ENCODE results near the gene AASDH.

The AASDH gene

DNA sequence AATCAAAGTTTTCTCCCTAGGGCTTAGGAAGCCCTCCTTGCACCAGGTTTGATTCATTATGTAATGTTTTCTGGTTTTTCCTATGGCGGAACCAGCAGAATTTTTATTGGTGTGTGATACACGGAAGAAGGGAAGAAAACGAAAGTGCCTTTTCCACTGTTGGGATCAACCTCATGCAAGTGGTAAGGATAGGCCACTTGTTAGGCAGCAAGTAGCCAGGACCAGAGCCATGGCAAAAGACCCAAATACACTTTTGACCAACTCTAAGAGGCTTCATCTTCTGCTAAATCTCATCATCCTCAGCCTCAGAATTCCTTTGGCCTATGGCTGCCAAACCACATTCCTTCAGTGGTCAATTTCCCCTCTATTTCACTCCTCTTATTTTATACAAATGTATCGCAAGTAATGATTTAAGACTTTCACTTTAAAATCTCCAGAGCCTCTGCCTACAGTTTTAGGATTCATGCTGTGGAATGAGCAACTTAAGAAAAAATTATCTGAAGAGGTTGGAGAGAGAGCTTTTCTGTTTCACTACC is 26.9 kb upstream of the AASDH start:
- in situ Hi-C loops (cut with HindIII; ENCODE audit: low sequenced_read_pairs), result no loop called here
- no peak for DNase-seq (ENCODE audit: low read depth)
- no peak overlapping the region for H3K4me3 ChIP-seq (ENCODE audit: low read depth, low read length)
- TF ChIP-seq, protein P1, sequence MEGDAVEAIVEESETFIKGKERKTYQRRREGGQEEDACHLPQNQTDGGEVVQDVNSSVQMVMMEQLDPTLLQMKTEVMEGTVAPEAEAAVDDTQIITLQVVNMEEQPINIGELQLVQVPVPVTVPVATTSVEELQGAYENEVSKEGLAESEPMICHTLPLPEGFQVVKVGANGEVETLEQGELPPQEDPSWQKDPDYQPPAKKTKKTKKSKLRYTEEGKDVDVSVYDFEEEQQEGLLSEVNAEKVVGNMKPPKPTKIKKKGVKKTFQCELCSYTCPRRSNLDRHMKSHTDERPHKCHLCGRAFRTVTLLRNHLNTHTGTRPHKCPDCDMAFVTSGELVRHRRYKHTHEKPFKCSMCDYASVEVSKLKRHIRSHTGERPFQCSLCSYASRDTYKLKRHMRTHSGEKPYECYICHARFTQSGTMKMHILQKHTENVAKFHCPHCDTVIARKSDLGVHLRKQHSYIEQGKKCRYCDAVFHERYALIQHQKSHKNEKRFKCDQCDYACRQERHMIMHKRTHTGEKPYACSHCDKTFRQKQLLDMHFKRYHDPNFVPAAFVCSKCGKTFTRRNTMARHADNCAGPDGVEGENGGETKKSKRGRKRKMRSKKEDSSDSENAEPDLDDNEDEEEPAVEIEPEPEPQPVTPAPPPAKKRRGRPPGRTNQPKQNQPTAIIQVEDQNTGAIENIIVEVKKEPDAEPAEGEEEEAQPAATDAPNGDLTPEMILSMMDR (IDR thresholded peaks at IDR 0.05; ENCODE audit: low read depth, low read length, missing control alignments), result no peak

DNA sequence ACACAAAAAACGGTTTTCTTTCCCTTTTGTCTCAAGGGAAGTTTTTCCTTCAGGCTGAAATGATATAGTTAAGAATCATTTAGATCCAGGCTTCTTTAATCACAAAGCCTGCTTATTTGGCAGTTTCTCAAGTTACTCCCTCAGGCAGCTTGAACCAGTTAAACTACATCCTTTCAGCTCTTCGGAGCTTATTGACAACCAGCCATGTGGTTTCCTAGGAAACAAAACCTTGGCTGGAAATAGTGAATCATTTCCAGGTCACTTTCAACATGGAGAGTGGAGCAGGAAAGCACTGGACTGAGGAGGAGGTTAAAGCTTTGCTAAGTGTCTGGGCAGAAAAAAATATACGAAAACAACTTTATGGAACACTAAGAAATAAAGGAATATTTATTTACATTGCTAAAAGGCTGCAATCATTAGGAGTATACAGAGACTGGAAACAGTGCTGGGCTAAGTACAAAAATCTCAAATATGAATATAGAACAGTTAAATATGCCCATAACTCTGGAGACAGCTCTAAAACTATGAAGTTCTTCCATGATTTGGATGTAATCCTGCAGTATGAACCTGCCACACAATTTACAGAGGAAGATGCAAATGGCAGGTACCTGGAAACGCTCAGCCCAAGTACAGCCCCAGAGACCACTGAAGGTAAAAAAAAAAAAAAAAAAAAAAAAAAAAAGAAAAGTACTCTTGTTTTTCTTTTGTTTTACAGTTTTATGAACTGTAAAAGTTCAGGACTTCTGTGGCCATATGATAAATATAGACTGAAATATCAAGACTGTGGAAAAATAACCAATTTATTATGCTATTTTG is 23.2 kb upstream of the AASDH start:
- peak overlapping the region; percentile 29 for H3K4me3 ChIP-seq (ENCODE audit: low read depth, low read length)
- DNase-seq (ENCODE audit: low read depth), result peak; percentile 97
- TF ChIP-seq, protein P1 (IDR thresholded peaks at IDR 0.05; ENCODE audit: low read depth, low read length, missing control alignments), result no peak
- in situ Hi-C loops (cut with HindIII; ENCODE audit: low sequenced_read_pairs), result no loop called here

DNA sequence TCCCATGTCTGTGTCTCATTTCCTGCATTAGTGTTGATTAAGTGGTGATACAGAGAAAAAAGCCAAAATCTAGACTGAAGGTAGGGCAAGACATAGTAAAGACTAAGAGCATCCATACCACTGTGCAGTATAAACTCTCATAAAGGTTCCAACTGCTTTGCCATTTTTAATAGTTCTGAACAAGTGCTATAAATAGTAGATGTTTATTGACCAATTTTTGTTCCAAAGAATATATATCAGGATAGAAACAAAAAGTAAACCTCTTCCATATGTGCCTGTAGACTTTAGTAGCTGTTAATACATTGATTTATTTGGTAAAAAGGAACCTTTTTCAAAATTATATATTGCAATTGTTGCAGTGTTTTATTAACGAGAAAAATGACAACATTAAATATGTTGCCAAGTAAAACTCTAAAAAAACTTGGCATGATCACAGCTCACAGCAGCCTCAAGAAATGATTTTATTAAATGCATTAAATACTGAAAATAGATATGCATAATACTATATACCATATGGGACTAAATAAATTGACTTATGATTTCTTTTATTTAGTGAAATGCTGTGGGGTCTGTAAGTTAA is 22.3 kb upstream of the AASDH start:
- no peak for DNase-seq (ENCODE audit: low read depth)
- TF ChIP-seq, protein P1 (IDR thresholded peaks at IDR 0.05; ENCODE audit: low read depth, low read length, missing control alignments), result no peak
- in situ Hi-C loops (cut with HindIII; ENCODE audit: low sequenced_read_pairs), result no loop called here

DNA sequence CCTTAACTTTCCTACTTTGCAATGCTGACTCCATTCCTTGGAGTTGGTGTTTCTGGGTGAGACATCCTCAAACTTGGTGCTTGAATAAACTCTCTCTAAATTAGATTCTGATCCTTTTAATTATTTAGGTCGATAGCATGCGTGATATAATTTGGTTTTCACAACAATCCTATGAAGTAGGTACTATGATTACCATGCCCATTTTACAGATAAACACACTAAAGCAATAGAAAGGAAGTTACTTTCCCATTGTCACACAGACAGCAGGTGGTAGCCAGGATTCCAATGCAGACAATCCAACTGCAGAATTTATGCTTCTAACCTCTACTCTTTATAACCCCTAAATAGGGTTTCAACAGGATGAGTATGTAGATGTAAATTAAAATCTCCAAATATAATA is 21.7 kb upstream of the AASDH start:
- TF ChIP-seq, protein P1 (IDR thresholded peaks at IDR 0.05; ENCODE audit: low read depth, low read length, missing control alignments), result no peak
- DNase-seq (ENCODE audit: low read depth), result no peak
- H3K4me3 ChIP-seq (ENCODE audit: low read depth, low read length), result no peak overlapping the region
- in situ Hi-C loops (cut with HindIII; ENCODE audit: low sequenced_read_pairs), result no loop called here

More for the DNA sequence above, 22.3 kb upstream of the AASDH start:
- no peak overlapping the region for H3K4me3 ChIP-seq (ENCODE audit: low read depth, low read length)

DNA sequence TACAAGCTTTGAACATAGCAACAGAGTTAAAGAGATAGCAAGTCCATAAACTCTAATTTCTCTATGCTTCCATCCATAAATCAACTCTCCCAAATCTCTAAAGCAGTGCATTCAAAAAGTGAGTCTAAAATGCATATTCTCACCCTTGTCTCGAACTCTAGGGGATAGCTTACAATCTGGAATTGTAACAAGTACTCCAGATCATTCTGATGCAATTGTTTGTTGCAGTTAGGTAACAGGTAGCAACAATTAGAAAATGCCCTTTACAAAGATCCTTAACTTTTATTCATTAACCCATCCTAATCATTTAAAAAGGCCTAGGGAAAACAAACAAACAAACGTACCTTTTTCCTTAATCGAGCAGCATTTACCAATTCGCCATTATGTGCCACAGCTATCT is 18.9 kb upstream of the AASDH start:
- in situ Hi-C loops (cut with HindIII; ENCODE audit: low sequenced_read_pairs), result no loop called here
- no peak for DNase-seq (ENCODE audit: low read depth)
- TF ChIP-seq, protein P1 (IDR thresholded peaks at IDR 0.05; ENCODE audit: low read depth, low read length, missing control alignments), result no peak
- H3K4me3 ChIP-seq (ENCODE audit: low read depth, low read length), result no peak overlapping the region

DNA sequence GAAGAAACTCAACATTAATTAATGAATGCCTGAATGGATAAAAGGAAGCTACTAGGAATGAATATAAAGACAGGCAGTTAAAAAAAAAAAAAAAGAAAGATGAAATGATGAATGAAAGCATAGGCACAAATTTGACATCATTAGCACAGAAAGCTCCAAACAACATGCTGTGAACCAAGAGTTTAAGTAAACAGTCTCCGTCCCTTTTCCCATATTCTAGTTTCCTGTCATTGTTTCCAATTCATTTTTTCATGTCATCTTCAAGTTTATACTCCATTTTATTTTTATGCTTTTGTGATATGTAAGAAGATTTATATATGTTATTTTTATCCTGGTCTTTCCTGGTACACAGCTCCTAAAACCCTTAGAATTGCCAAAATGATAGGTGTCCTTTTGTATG is 17.7 kb upstream of the AASDH start:
- TF ChIP-seq, protein P1 (IDR thresholded peaks at IDR 0.05; ENCODE audit: low read depth, low read length, missing control alignments), result no peak
- no peak overlapping the region for H3K4me3 ChIP-seq (ENCODE audit: low read depth, low read length)
- DNase-seq (ENCODE audit: low read depth), result no peak
- in situ Hi-C loops (cut with HindIII; ENCODE audit: low sequenced_read_pairs), result no loop called here
